IgD-negative memory B cell (primary cell): ENCODE measurements around the gene LYPLAL1. TPM values are rescaled to one million over a fixed set of nuclear protein-coding genes. Genes with fewer than 3 reads are reported as not detected.
A peak's percentile ranks its signal among the peaks of the same experiment; 100 is the strongest.

Experiments used
- H3K27ac Mint-ChIP-seq, 3 donors: one replicate each; pipeline ENCODE4 v1.8.0; 2020 to 2022; ENCODE audit warnings: mild to moderate bottlenecking in 3 of 3, mixed read lengths in 3 of 3, moderate library complexity in 1 of 3
- H3K27me3 Mint-ChIP-seq: one replicate; pipeline ENCODE4 v1.8.0; 2021; ENCODE audit warnings: mixed read lengths
- H3K36me3 Mint-ChIP-seq: one replicate; pipeline ENCODE4 v1.8.0; 2020; ENCODE audit warnings: mild to moderate bottlenecking, mixed read lengths
- H3K4me1 Mint-ChIP-seq, 3 donors: one replicate each; pipeline ENCODE4 v1.8.0; 2020 to 2022; ENCODE audit warnings: mixed read lengths in 3 of 3, mild to moderate bottlenecking in 1 of 3
- H3K4me3 Mint-ChIP-seq, 4 donors: one replicate each; pipeline ENCODE4 v1.8.0; 2020 to 2022; ENCODE audit warnings: mild to moderate bottlenecking in 4 of 4, mixed read lengths in 4 of 4, moderate library complexity in 3 of 4
- H3K9me3 Mint-ChIP-seq, 3 donors: one replicate each; pipeline ENCODE4 v1.8.0; 2020 to 2021; ENCODE audit warnings: mixed read lengths in 3 of 3, mild to moderate bottlenecking in 1 of 3
- polyA plus RNA-seq: library from polyadenylated mRNA; unstranded; fragments of 300-500 nt; fragmentation: Illumina TruSeq; gene quantifications from one replicate; pipeline ENCODE4 v1.2.3, GENCODE V29; 2021

LYPLAL1 gene
- polyA plus RNA-seq, 1 donor from 2014 or later: 157 TPM

GRCh38 chr1:219150913-219151312, 22.8 kb upstream of the LYPLAL1 start:
- peaks cover 6 to 17% (median 15%) of the 10 kb centered on the region in 3 donors for H3K4me1 Mint-ChIP-seq

GRCh38 chr1:219151467-219151866, 22.2 kb upstream of the LYPLAL1 start:
- Mint-ChIP-seq H3K9me3 (peaks cover 0 to 2% (median 0%) of the 10 kb centered on the region in 3 donors), H3K4me1 (peaks cover 6 to 17% (median 11%) of the 10 kb centered on the region in 3 donors), H3K27me3 (no peaks in the 10 kb centered on the region), H3K36me3 (peaks cover 3% of the 10 kb centered on the region), H3K4me3 (no peak overlapping the region), H3K27ac (no peak overlapping the region)

More at GRCh38 chr1:219150913-219151312, 22.8 kb upstream of the LYPLAL1 start:
- Mint-ChIP-seq H3K36me3 (peaks cover 3% of the 10 kb centered on the region), H3K9me3 (peaks cover 0 to 2% (median 0%) of the 10 kb centered on the region in 3 donors), H3K27ac (no peak overlapping the region), H3K27me3 (no peaks in the 10 kb centered on the region), H3K4me3 (no peak overlapping the region)

GRCh38 chr1:219152751-219153150, 20.9 kb upstream of the LYPLAL1 start:
- Mint-ChIP-seq H3K36me3 (peaks cover 3% of the 10 kb centered on the region), H3K4me1 (peaks cover 6 to 17% (median 11%) of the 10 kb centered on the region in 3 donors), H3K27me3 (no peaks in the 10 kb centered on the region), H3K27ac (no peak overlapping the region), H3K9me3 (peaks cover 0 to 2% (median 0%) of the 10 kb centered on the region in 3 donors), H3K4me3 (no peak overlapping the region)

- H3K4me3 Mint-ChIP-seq: no peak overlapping the region
- peaks cover 3% of the 10 kb centered on the region for H3K36me3 Mint-ChIP-seq
- H3K27me3 Mint-ChIP-seq: no peaks in the 10 kb centered on the region
- H3K9me3 Mint-ChIP-seq: peaks cover 0 to 2% (median 0%) of the 10 kb centered on the region in 3 donors
- peaks cover 6 to 17% (median 11%) of the 10 kb centered on the region in 3 donors for H3K4me1 Mint-ChIP-seq
- H3K27ac Mint-ChIP-seq: no peak overlapping the region
Observed at GRCh38 chr1:219153723-219154122, 20.0 kb upstream of the LYPLAL1 start.

- Mint-ChIP-seq H3K27me3 (no peaks in the 10 kb centered on the region), H3K9me3 (peaks cover 0 to 2% (median 0%) of the 10 kb centered on the region in 3 donors), H3K4me3 (no peak overlapping the region), H3K4me1 (peaks cover 6 to 17% (median 17%) of the 10 kb centered on the region in 3 donors), H3K27ac (no peak overlapping the region), H3K36me3 (no peaks in the 10 kb centered on the region)
Observed at GRCh38 chr1:219155135-219155534, 18.5 kb upstream of the LYPLAL1 start.

- H3K4me3 Mint-ChIP-seq: peak overlapping the region in 1 of 4 donors; percentile 68
- peaks cover 2% of the 10 kb centered on the region for H3K36me3 Mint-ChIP-seq
- H3K27ac Mint-ChIP-seq: no peak overlapping the region
- H3K9me3 Mint-ChIP-seq: no peaks in the 10 kb centered on the region
- H3K4me1 Mint-ChIP-seq: peaks cover 0 to 8% (median 0%) of the 10 kb centered on the region in 3 donors
- H3K27me3 Mint-ChIP-seq: no peaks in the 10 kb centered on the region
Observed at GRCh38 chr1:219159946-219160645, 13.6 kb upstream of the LYPLAL1 start.

- no peak overlapping the region for H3K27ac Mint-ChIP-seq
- H3K4me1 Mint-ChIP-seq: peaks cover 0 to 10% (median 0%) of the 10 kb centered on the region in 3 donors
- no peak overlapping the region for H3K4me3 Mint-ChIP-seq
- peaks cover 2% of the 10 kb centered on the region for H3K36me3 Mint-ChIP-seq
- H3K9me3 Mint-ChIP-seq: no peaks in the 10 kb centered on the region
- no peaks in the 10 kb centered on the region for H3K27me3 Mint-ChIP-seq
Observed at GRCh38 chr1:219160967-219161366, 12.7 kb upstream of the LYPLAL1 start.

GRCh38 chr1:219161371-219161770, 12.3 kb upstream of the LYPLAL1 start:
- Mint-ChIP-seq H3K27ac (no peak overlapping the region), H3K4me3 (no peak overlapping the region), H3K4me1 (peaks cover 0 to 10% (median 0%) of the 10 kb centered on the region in 3 donors), H3K36me3 (peaks cover 2% of the 10 kb centered on the region), H3K27me3 (no peaks in the 10 kb centered on the region), H3K9me3 (no peaks in the 10 kb centered on the region)

- H3K9me3 Mint-ChIP-seq: no peaks in the 10 kb centered on the region
- H3K27me3 Mint-ChIP-seq: no peaks in the 10 kb centered on the region
- no peak overlapping the region for H3K27ac Mint-ChIP-seq
- H3K4me3 Mint-ChIP-seq: no peak overlapping the region
- H3K4me1 Mint-ChIP-seq: peaks cover 0 to 12% (median 0%) of the 10 kb centered on the region in 3 donors
- H3K36me3 Mint-ChIP-seq: peaks cover 2% of the 10 kb centered on the region
Observed at GRCh38 chr1:219163401-219163954, 10.2 kb upstream of the LYPLAL1 start.

- no peak overlapping the region for H3K27ac Mint-ChIP-seq
- no peak overlapping the region for H3K4me3 Mint-ChIP-seq
- no peaks in the 10 kb centered on the region for H3K9me3 Mint-ChIP-seq
- peaks cover 7 to 29% (median 14%) of the 10 kb centered on the region in 3 donors for H3K4me1 Mint-ChIP-seq
- H3K36me3 Mint-ChIP-seq: peaks cover 3% of the 10 kb centered on the region
- H3K27me3 Mint-ChIP-seq: no peaks in the 10 kb centered on the region
Observed at GRCh38 chr1:219171192-219171935, 2.3 kb upstream of the LYPLAL1 start.

- no peaks in the 10 kb centered on the region for H3K9me3 Mint-ChIP-seq
- H3K27ac Mint-ChIP-seq: peak overlapping the region; percentile 97 to 98 (median 97)
- H3K27me3 Mint-ChIP-seq: no peaks in the 10 kb centered on the region
- peaks cover 18 to 39% (median 25%) of the 10 kb centered on the region in 3 donors for H3K4me1 Mint-ChIP-seq
- peaks cover 3% of the 10 kb centered on the region for H3K36me3 Mint-ChIP-seq
- H3K4me3 Mint-ChIP-seq: peak overlapping the region; percentile 41 to 98 (median 90)
Observed at GRCh38 chr1:219172821-219173220, 857 bp upstream of the LYPLAL1 start.

GRCh38 chr1:219173434-219173757, 282 bp upstream of the LYPLAL1 start:
- H3K27ac Mint-ChIP-seq: peak overlapping the region; percentile 97 to 98 (median 97)
- H3K27me3 Mint-ChIP-seq: no peaks in the 10 kb centered on the region
- H3K4me1 Mint-ChIP-seq: peaks cover 22 to 41% (median 29%) of the 10 kb centered on the region in 3 donors
- peaks cover 3% of the 10 kb centered on the region for H3K36me3 Mint-ChIP-seq
- peak overlapping the region; percentile 86 to 98 (median 96) for H3K4me3 Mint-ChIP-seq
- H3K9me3 Mint-ChIP-seq: no peaks in the 10 kb centered on the region

GRCh38 chr1:219174460-219175211, 958 bp downstream of the LYPLAL1 start:
- Mint-ChIP-seq H3K27me3 (no peaks in the 10 kb centered on the region), H3K9me3 (no peaks in the 10 kb centered on the region), H3K4me1 (peaks cover 26 to 46% (median 29%) of the 10 kb centered on the region in 3 donors), H3K4me3 (peak overlapping the region; percentile 86 to 98 (median 96)), H3K36me3 (peaks cover 2% of the 10 kb centered on the region), H3K27ac (peak overlapping the region; percentile 97 to 98 (median 97))

- Mint-ChIP-seq H3K27me3 (no peaks in the 10 kb centered on the region), H3K27ac (peak overlapping the region; percentile 97 to 98 (median 97)), H3K4me3 (peak overlapping the region; percentile 86 to 98 (median 96)), H3K9me3 (no peaks in the 10 kb centered on the region), H3K36me3 (peaks cover 4% of the 10 kb centered on the region), H3K4me1 (peaks cover 26 to 44% (median 29%) of the 10 kb centered on the region in 3 donors)
Observed at GRCh38 chr1:219175212-219175564, 1.5 kb downstream of the LYPLAL1 start.
